Stromal cell of bone marrow (primary cell): ENCODE measurements around the gene DNAJB6.
A peak's percentile ranks its signal among the peaks of the same experiment; 100 is the strongest.

Experiments used
- DNase-seq: peaks from one replicate; pipeline ENCODE4 v3.0.0-alpha.2; 2012; ENCODE audit warnings: low read depth

The DNAJB6 gene

GRCh38 chr7:157429001-157429679 is 92.3 kb downstream of the DNAJB6 start:
- DNase-seq, result no peak

DNA sequence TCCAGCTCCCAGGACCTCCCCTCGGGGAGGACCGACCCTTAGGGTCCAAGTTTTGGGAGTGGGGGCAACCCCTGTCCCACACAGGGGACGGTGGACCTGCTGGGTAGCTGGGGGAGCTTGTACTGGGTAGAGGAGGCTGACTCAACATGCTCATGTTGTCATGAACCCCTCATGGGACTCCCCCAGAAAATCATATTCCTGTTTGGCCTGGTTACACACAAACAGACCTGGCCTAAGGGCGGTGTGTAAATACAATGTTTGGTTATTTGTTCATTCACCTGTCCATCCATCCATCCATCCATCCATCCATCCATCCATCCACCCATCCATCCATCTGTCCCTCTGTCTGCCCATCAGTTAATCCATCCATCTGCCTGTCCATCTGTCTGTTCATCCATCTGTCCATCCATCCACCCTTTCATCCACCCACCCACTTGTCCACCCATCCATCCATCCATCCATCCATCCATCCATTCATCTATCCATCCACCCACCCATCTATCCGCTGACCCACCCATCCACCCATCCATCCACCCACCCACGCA is 92.9 kb downstream of the DNAJB6 start:
- no peak for DNase-seq

DNA sequence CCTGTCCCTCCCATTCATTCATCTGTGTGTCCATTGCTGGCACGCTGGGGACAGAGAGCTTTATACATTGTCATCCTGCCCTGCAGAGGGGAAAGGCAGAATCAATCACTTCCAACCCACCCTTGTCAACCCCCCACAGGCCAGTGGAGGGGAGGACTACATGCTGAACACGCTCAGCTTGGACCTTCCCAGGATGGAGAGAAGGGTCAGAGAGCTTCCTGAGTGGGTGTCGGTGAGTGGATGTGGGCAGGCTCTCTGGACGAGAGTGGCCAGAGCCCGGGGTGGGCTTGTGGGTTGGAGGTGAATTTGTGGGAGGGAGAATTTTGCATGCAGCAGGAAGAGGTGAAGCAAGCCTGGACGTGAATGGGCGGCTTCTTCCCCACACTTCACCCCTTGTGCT is 93.9 kb downstream of the DNAJB6 start:
- no peak for DNase-seq

- no peak for DNase-seq
Observed at GRCh38 chr7:157431173-157431950, 94.6 kb downstream of the DNAJB6 start.

DNA sequence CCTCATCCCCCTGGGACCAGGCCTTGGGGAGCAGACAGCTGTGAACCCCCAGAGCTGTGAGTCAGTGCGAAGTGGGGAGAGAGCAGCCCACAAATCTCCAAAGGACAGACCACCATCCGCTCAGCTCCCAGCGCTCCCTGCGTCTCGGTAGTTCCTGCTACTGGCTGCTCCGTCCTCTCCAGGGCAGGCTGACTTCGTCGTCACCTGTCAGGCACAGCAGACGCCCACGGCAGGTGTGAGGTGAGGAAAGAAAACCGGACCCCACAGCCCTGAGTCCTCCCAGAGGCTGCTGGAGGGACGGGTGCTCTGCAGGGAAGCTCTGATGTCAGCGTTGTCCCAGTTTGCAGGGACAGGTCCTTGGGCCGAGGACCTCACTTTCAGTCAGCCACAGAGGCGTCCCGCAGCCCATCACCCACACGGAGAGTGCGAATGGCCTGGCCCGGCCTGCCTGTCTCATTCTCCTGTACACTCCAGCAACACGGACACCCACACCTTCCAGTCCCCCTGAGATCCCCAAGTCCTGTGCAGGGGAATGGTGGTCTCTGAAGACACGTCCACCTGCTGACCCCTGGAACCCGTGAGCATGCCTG is 95.2 kb downstream of the DNAJB6 start:
- DNase-seq, result no peak

DNA sequence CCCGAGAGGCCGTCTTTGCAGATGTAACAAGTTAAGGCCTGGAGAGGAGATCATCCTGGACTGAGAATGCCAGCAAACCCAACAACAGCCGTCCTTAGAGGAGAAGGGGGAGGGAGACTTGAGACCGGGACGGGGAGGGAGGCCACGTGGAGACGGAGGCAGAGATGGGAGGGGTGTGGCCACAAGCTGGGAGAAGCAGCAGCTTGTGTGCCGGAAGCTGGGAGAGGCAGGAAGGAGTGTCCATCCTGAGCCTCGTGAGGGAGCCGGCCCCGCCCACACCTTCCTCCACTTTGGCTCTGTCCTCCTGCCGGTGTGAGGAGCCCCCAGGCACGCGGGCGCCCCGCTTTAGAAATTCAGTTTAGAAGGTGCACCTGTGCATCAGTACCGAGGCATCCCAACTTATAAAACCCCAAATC is 95.7 kb downstream of the DNAJB6 start:
- DNase-seq, result peak; percentile 15

- DNase-seq, result no peak
Observed at GRCh38 chr7:157432957-157433576, 96.3 kb downstream of the DNAJB6 start.

DNA sequence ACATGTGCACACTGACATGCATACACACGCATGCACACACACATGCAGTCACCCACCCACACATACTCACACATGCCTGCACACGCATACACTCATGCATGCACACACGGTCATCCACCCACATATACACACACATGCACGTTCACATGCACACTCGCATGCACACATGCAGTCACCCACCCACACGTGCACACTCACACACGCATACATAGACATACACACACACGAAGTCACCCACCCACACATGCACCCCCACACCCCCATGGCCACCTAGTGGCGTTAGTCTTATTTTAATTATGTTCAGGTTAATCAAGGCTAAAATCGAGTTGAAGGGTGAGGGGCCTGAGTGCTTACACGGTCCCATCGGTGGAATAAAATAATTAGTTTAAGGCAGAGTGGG is 96.8 kb downstream of the DNAJB6 start:
- no peak for DNase-seq

DNA sequence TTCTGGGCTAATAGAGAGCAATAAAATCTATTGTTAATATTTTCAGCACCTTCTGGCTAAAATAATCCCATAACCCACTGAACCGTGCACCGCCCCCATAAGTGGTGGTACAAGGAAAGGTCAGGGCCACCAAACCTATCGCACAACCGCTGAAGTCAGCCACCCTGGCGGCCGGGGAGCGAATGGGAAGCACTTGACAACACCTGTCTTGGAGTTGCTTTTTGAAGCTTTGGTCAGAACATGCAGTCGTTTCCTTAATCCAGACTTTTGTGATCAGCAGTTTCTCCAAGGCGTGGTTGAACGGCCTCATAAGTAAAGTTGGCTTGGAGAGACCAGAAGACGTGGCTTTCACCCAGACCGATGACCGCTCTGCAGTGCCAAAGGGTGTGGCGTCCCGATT is 97.4 kb downstream of the DNAJB6 start:
- no peak for DNase-seq

DNA sequence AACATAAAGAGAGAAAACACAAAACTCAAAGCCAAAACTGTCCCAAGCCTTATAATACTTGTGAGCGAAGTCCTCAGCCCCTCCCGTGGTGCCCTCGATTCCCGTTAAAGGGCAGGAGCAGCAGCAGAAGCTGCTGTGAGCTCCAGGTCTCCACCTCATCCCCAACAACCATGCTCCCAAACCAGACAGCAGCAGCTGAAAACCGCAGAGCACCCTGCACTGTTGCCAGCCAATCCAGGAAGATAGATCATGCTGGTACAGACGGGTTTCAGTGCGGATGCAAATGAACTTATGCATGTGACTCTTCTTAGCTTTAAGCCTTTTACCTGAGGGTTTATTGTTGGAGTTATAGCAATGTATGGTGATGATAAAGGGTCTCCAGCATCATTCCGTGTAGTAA is 97.9 kb downstream of the DNAJB6 start:
- DNase-seq, result no peak

DNA sequence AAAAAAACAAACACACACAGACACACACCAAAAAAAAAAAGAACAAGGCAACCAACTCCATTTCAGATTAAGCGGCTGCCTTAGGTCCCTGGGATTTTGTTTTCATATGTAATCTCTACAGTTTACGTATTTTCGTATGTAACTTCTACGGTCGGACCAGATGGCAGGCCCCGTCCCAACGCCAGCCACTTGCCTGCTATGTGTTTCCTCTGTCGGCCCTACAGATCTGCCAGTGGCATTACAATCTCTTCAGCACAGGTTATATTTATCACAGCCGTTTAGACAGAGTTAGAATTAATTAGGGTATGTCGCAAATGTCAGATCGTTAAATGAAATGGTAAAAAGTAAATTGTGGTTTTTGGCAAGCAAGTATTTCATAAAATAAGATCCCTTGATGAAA is 99.3 kb downstream of the DNAJB6 start:
- DNase-seq, result no peak

DNA sequence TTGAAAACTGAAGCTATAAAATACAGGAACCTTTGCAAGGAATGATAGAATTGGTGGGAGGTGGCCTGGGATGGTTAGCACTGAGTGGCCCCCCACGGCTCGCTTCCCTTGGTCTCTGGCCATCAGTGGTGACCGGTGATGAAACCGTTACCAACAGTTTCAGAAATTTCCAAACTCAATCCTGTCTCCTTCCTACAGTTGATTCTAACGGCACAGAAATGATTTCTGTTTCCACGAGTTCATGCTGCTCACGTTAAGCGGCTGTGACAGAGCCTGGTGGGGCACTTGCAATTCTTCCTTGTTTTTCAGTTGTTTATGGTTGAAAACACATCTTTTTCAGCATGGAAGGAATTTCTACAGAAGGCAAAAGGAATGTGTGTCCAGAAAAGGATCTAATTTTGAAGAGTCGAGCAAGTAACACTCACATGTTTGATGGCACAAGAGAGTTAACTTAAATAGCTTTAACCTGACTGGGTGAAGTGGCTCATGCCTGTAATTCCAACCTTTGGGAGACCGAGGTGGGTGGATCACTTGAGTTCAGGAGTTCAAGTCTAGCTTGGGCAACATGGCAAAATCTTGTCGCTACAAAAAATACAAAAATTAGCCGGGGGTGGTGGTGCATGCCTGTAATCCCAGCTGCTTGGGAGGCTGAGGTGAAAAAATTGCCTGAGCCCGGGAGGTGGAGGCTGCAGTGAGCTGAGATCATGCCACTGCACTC is 100.1 kb downstream of the DNAJB6 start:
- DNase-seq, result no peak

DNA sequence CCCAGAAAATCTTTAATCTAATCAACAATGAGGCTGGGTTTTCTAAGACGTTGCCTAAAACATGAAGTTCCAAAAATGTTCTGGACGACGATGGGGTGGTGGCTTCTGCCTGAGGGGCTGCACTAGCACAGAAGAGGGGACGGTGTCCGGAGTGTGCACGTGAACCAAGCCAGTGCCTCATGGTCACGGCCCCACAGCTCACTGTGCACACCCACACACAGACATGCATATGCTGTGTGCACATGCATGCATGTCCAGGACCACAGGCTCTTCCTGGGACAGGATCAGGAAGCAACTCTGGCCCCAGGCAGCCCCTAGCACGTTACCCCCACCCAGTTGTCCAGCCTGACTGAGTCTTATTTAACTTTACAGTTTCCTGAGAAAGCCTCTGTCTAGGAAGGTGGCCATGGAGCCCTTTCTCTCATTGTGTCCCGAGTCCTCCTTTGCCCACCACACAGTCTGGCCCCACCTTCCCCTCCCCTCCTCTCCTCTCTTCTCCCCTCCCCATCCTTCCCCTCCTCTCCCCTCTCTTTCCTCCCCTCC is 100.8 kb downstream of the DNAJB6 start:
- no peak for DNase-seq

GRCh38 chr7:157438121-157439025 is 101.6 kb downstream of the DNAJB6 start:
- no peak for DNase-seq

- no peak for DNase-seq
Observed at GRCh38 chr7:157439149-157439548, 102.3 kb downstream of the DNAJB6 start.

DNA sequence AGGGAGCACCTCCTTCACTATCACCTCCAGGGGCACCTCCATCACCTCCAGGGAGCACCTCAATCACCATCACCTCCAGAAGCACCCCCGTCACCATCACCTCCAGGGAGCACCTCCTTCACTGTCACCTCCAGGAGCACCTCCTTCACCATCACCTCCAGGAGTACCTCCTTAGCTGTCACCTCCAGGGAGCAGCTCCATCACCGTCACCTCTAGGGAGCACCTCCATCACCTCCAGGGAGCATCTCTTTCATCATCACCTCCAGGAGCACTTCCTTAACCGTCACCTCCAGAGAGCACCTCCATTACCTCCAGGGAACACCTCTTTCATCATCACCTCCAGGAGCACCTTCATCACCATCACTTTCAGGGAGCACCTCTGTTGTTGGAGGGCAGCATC is 103.0 kb downstream of the DNAJB6 start:
- DNase-seq, result no peak

DNA sequence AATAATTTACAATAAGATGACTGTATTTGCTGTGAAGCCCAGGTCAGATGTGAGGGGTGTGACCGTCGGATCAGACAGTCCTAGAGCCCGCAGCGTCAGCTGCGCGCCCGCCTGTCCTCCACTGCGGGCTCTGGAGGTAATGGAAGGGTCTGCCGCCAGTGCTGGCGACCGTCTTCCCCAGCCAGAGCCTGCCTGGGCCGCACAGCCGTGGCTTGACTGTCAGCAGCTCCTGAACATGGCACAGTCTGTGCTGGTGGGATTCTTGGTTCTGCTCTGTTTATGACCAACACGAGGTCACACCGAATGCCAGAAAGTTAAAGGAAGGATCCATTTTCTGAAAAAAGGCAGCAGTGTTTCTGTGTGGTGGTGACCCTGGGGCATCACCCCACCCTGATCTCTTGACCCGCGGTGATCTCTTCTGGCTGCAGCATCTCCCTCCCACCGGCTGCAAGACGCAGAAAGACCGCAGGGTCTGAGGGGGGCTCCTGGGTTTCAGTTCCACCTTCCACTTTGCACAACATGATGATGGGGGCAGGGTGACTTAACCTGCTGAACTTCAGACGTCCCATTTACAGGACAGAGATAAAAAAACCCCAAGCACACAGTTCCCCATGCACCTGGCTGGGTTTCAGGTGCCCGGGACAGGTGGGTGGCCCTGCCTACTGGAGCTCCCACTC is 103.7 kb downstream of the DNAJB6 start:
- no peak for DNase-seq

GRCh38 chr7:157441023-157441399 is 104.2 kb downstream of the DNAJB6 start:
- no peak for DNase-seq

- no peak for DNase-seq
Observed at GRCh38 chr7:157442456-157442855, 105.7 kb downstream of the DNAJB6 start.
